HG03196 (cell line): ENCODE data around the gene ZNF407.

Experiments
- ATAC-seq: cut with Tn5 transposase; IDR thresholded peaks from one replicate; pipeline ENCODE4 v1.9.1; 2021; ENCODE audit not compliant: unreplicated experiment

Gene ZNF407

GRCh38 chr18:74784752-74785151, 187.1 kb downstream of the ZNF407 start:
- ATAC-seq, result no peak

DNA sequence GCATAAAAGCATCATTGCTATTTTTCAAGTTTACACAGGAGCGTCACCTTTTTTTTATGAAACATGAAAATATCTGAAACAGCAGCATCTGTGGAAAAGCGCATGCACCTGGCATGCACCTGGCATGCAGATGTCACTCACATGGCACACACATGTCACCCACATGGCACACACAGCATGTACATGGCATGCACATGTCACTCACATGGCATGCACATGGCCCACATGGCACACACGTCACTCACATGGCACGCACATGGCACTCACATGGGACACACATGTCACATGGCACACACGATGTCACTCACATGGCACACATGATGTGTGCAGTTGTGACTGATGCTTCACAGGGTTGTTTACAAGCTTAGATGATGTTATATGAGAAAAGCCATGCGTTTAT, 188.0 kb downstream of the ZNF407 start:
- ATAC-seq, result no peak

GRCh38 chr18:74788657-74789056, 191.0 kb downstream of the ZNF407 start:
- no peak for ATAC-seq

GRCh38 chr18:74789078-74789477, 191.4 kb downstream of the ZNF407 start:
- ATAC-seq, result no peak

DNA sequence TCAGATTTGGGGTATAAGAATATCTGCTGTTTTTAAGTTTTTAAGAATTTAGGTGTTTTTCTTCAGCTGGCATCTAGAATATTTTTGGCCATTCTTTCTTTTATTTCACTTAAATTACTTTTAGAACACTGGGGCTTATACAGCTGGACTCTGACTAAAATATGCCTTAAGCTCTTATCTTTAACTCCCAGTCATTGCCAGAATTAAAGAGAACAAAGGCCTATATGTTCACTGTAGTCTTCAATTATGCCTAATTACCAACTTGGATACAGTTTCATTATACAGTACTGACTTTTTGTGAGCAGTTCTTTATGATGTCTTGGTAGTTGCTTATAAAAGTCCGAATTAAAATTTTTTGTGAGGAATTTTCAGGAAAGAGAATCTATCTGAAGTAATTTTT, 192.8 kb downstream of the ZNF407 start:
- ATAC-seq, result no peak

DNA sequence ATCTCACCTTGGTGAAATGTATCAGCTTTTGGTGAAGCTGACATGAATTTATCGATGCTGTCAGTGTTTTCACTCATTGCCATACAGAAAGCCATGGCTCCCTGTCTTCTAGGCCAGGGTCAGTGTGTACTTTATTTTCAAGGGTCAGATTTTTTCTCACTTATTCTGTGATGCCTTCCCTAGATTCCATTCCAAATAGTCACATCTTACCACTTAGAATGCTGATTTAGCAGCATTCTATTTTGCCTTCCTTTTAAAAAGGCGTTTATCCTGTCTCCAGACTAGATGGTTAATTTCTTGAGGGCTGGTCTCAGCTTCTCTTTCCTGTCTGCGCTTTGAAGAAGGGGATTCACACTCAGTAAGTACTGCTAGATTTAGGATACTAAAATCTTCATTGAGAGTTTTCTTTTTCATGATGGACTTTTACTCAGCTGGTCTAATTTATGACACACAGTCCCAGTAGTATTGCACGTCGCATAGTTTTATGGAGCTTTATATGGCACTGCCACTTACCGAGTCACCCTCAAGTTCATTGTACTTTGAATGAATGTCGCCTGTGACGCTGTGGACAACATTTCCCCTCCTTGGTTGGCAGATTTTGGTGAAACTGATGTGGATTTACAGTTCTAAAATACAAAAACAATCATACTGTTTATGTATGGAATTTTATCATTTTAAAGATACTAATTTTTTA, 194.0 kb downstream of the ZNF407 start:
- ATAC-seq, result no peak

GRCh38 chr18:74793746-74794145, 196.1 kb downstream of the ZNF407 start:
- no peak for ATAC-seq

DNA sequence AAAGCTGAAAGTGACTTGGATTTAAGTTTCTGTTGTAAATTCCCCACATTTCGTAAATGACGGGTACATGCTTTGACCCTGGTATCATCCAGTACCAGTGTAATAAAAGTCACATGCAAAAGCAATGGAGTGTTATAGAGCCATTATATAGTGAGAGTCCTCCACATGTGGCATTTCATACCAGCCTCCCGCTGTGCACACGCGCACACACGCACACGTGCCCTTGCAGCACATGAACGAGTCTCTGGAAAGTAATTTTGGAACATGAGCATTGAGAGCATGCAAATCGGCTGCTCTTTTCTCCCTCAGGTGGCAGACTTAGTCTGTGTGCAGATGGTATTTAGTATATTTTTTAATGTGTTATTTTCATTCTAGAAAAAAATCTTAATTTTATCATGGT, 198.1 kb downstream of the ZNF407 start:
- no peak for ATAC-seq

DNA sequence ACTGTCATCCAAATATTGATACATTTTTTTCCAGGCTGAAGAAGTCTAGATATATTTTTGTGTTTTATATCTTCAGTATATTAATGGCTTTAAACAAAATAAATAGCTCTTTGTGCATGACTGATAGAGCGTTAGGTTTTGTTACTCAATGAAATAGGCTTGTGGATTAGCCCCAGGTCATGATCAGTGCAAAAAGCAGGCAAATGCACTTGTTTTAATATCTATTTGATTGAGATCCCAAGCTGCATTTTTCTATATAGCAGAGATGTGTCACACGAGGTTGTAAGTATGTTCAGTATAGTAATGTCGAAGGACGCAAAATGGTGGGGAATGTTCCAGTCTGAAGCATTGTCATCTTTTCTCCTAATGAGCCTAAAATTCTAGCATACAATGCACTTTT, 198.5 kb downstream of the ZNF407 start:
- ATAC-seq, result no peak

- ATAC-seq, result peak; percentile 98
Observed at GRCh38 chr18:74796841-74797576, 199.3 kb downstream of the ZNF407 start.

GRCh38 chr18:74797577-74798151, 200.0 kb downstream of the ZNF407 start:
- ATAC-seq, result peak; percentile 29

DNA sequence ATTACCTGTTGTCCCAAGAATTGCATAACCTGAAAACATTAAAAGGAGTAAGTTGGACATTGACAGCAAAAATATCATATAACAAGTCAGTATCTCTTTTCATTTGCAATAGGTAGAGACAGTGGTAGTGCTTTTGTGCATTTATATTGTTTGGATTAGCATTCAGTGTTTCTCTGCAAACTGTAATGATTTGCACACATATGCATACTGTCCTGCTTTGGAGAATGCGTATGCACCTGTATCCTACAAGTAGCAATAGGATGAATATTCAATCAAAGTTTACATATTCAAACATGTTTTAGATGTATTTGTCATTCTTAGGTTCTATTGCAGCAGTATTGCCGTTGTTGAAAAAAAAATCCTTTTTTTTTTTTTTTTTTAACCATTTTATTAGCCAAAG, 201.9 kb downstream of the ZNF407 start:
- ATAC-seq, result no peak

DNA sequence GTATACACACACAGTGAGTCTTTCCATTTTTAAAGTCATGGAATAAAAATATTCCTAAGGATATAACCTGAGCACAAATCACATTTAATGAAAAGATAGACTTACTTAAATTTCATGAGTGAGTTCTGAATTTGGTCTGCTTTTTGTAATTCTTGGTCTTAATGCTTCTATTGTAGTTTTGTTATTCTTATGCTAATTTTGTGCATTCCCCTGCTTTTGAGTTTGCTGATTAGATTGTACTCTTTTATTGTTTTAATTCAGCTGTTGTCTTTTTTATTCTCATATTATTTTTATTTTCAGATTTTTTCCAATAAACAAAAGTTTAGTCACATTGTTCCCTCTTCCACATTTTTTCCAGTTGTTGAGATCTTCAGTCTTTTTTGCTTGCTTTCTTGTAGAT, 202.4 kb downstream of the ZNF407 start:
- no peak for ATAC-seq

DNA sequence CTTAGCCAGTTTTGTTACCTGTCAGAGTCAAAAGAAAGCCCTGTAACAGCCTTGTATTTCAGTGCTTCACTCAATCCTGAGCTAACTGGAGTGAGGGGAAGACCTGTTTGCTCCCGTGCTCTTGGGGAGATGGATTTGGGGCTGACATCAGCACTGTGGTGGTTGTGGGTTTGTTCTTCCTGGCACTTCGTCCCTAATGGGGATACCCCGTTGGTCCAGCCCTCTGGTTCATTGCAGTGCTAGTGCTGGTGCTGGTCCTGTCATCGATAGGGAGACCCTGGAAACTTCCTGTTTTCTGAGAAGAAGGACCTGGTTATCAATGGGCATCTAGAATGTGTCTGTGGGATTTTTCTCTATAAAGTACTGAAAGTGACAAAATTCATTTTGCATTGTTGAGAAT, 205.4 kb downstream of the ZNF407 start:
- ATAC-seq, result no peak

- ATAC-seq, result no peak
Observed at GRCh38 chr18:74803769-74804168, 206.1 kb downstream of the ZNF407 start.

- no peak for ATAC-seq
Observed at GRCh38 chr18:74804677-74805076, 207.0 kb downstream of the ZNF407 start.

DNA sequence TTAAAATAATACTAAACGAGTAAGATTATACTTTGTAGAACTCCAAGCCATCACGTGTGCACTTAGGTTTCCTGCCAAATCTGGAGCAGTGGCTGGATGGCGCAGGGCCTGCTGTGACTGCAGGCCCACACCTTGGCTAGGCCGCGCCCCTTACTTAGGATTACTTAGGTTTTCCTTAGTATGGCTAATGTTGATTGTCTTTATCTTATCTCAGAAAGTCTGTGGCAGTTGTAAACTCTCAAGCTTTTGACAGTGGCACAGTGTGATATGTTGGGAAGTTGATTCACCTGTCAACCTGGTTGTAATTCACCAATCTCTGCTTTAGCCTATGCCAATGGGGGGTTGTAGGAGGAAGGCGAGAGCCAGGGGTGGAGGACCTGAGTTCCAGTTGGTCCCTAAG, 208.4 kb downstream of the ZNF407 start:
- ATAC-seq, result no peak

- peak; percentile 97 for ATAC-seq
Observed at GRCh38 chr18:74806700-74807416, 209.2 kb downstream of the ZNF407 start.

DNA sequence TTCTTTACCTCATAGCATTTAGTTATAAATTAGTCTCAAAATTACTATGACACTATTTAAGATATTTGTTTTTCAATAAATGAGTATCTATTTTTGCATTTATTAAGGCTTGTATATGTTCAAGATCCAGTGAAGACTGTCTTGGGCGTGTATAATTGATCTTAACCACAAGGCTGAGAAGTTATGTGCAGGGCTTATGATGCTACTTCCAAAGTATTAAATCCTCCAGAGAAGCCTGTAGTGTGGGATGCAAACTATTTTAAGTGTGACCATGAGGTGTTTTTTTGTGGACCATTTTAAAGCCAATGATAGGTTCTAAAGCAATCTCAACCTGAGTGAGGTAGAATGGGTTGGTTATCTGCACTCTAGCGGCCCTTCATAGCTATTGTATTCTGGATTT, 219.9 kb downstream of the ZNF407 start:
- ATAC-seq, result no peak

DNA sequence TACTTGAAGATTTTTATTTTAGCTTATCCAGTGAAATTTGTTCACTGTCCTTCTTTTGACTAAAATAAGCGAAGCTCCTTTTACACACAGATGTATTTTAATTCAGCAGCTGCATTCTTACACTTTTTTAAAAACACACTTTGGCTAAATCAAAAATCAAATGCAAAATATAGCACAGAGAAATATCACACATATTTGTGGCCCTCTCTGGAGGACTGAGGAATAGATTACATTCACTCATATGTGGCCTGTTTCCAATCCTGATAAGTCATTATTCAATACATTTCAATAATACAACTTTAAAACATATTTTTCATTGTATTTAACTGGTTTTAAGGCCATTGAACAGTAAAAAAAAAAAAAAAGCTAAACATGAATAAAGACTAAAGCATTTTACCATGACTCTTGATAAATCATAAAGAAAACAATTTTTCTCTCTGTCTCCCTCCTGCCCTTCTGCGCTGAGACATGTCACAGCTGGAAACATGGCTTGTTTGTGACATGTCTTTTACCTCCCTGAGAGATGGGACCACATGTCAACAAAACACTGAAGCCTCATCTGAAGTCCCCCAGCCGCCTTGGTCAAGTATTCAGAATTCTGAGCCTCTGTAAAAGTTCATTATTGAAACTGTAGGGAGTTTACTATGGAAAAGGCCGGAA, 221.0 kb downstream of the ZNF407 start:
- ATAC-seq, result no peak

- ATAC-seq, result peak; percentile 67
Observed at GRCh38 chr18:74819433-74820059, 221.9 kb downstream of the ZNF407 start.
